ENCODE measurements around the gene ALDH1A1. TPM values are rescaled to one million over a fixed set of nuclear protein-coding genes. Genes with fewer than 3 reads are reported as not detected.

Gene ALDH1A1
- total and polyA plus RNA-seq, 2 donors (not counting 3 experiments of a cell fraction or from before 2014, with no cell fraction given) = 91.1 to 287 TPM

DNA sequence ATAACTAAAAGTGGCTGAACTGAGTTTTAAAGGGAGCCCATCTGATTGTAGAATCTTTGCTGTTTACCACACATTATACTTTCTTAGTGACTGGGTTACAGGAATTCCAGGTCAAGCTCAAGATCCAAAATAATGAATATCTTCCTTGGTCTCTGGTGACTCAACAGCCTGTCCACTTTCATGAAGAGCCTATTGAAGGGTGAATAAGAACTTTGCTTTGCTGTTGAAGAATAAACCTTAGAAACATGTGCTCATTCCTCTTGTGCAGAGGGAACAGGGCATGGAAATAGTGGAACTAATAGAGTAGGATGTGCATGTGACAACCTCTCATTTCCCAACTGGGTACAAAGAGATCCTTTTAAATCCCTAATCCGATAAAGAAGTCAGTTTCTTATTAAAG lies 21.4 kb downstream of the ALDH1A1 start:
- POLR2A ChIA-PET = no interaction called here
- dilution Hi-C loops (cut with MboI; ENCODE audit: extremely low pct_ligation_motif_present, low sequenced_read_pairs) = no loop called here
- no peak overlapping the region for H3K4me2 ChIP-seq (ENCODE audit: insufficient read depth, low read length)
- H3K36me3 ChIP-seq (ENCODE audit: control insufficient read depth in 2 of 2, extremely low read depth in 1 of 2, insufficient read depth in 2 of 2, low read length in 2 of 2) = peaks cover 0 to 2% of the 10 kb centered on the region in 2 experiments
- H2AFZ ChIP-seq (ENCODE audit: low read depth, low read length) = no peak overlapping the region
- H3K27me3 ChIP-seq (ENCODE audit: control insufficient read depth in 2 of 2, insufficient read depth in 2 of 2, low read length in 2 of 2) = no peaks in the 10 kb centered on the region
- no peaks in the 10 kb centered on the region for H3K79me2 ChIP-seq (ENCODE audit: control insufficient read depth, insufficient read depth, low read length)
- intact Hi-C loops (cut with micrococcal nuclease) = no loop called here
- TF ChIP-seq POLR2AphosphoS5 (IDR thresholded peaks at IDR 0.05; ENCODE audit: insufficient read depth, low read depth, low read length) (no peak), POLR2A (IDR thresholded peaks at IDR 0.05; ENCODE audit: low read depth, low read length) (no peak), MYC (IDR thresholded peaks at IDR 0.05; ENCODE audit: low read depth, low read length) (no peak), GATA2 (IDR thresholded peaks at IDR 0.05; ENCODE audit: insufficient read depth, insufficient read length, low read depth, low read length) (no peak), FOS (IDR thresholded peaks at IDR 0.05; ENCODE audit: borderline replicate concordance, insufficient read depth, low read length) (no peak), JUN (IDR thresholded peaks at IDR 0.05; ENCODE audit: borderline replicate concordance, insufficient read depth, insufficient read length, low read depth) (no peak), EZH2 (IDR thresholded peaks at IDR 0.05; ENCODE audit: borderline replicate concordance, low read depth, low read length, severe bottlenecking) (no peak)
- TF ChIP-seq, protein P1, sequence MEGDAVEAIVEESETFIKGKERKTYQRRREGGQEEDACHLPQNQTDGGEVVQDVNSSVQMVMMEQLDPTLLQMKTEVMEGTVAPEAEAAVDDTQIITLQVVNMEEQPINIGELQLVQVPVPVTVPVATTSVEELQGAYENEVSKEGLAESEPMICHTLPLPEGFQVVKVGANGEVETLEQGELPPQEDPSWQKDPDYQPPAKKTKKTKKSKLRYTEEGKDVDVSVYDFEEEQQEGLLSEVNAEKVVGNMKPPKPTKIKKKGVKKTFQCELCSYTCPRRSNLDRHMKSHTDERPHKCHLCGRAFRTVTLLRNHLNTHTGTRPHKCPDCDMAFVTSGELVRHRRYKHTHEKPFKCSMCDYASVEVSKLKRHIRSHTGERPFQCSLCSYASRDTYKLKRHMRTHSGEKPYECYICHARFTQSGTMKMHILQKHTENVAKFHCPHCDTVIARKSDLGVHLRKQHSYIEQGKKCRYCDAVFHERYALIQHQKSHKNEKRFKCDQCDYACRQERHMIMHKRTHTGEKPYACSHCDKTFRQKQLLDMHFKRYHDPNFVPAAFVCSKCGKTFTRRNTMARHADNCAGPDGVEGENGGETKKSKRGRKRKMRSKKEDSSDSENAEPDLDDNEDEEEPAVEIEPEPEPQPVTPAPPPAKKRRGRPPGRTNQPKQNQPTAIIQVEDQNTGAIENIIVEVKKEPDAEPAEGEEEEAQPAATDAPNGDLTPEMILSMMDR (IDR thresholded peaks at IDR 0.05; ENCODE audit: extremely low read depth in 1 of 2, insufficient read depth in 1 of 2, low read depth in 1 of 2, low read length in 2 of 2) = no peak
- TF ChIP-seq, protein P2, sequence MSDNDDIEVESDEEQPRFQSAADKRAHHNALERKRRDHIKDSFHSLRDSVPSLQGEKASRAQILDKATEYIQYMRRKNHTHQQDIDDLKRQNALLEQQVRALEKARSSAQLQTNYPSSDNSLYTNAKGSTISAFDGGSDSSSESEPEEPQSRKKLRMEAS (IDR thresholded peaks at IDR 0.05; ENCODE audit: insufficient read depth, insufficient read length) = no peak
- BruUV-seq (replicated peaks) = no TSS peak
- no peak overlapping the region for H3K4me3 ChIP-seq (replicated peaks in 1 of 3; ENCODE audit: insufficient read depth in 1 of 3, low read depth in 1 of 3, low read length in 3 of 3)
- no peak for FAIRE-seq
- no peak overlapping the region for H3K9ac ChIP-seq (replicated peaks; ENCODE audit: extremely low read depth, insufficient read depth, low read length)
- no peaks in the 10 kb centered on the region for H3K9me1 ChIP-seq (replicated peaks; ENCODE audit: control insufficient read depth, extremely low read depth, insufficient read depth, low read length)
- no peaks in the 10 kb centered on the region for H4K20me1 ChIP-seq (replicated peaks; ENCODE audit: control insufficient read depth, extremely low read depth, insufficient read depth, low read length)
- no peaks in the 10 kb centered on the region for H3K4me1 ChIP-seq (ENCODE audit: control insufficient read depth, extremely low read depth, insufficient read depth, low read length)
- H3K27ac ChIP-seq (ENCODE audit: insufficient read depth, low read depth, low read length) = no peak overlapping the region
- no peak for DNase-seq (ENCODE audit: low read depth, low spot score)
- CTCF ChIA-PET = interaction anchor here (1.0 to 2.1 kb wide), 5 partner anchors 13 to 650 kb away, joined by 3 to 10 read pairs (median 4); no protein-coding TSS in a partner anchor
- H3K9me3 ChIP-seq (replicated peaks; ENCODE audit: control insufficient read depth, insufficient read depth, low read length) = no peaks in the 10 kb centered on the region
